Endothelial cell of umbilical vein (primary cell): ENCODE results near the gene SSX2IP. TPM values are rescaled to one million over a fixed set of nuclear protein-coding genes. Genes with fewer than 3 reads are reported as not detected.
A peak's percentile ranks its signal among the peaks of the same experiment; 100 is the strongest.
"Not testable (repeated sequence)": the region's sequence is repeated elsewhere in the genome, so short reads cannot be mapped to it uniquely, and the experiment has no call there.

Source experiments
- BruUV-seq: library from RNA; stranded (reverse); fragments of 400-500 nt; replicated peaks from 2 replicates; lab custom pipeline; 2021; lab: Mats Ljungman, UMichigan
- CTCF ChIA-PET: fragments of 300-600, 350-600 bp; sonication (Branson Sonifier 250); formaldehyde crosslinking; loops from one replicate; lab custom pipeline; 2021; ENCODE audit warnings: antibody characterized with exemption, inconsistent platforms; lab: Charles Lee
- POLR2A ChIA-PET: fragments of 300-600, 350-600 bp; sonication (Branson Sonifier 250); formaldehyde crosslinking; loops from one replicate; lab custom pipeline; 2021; ENCODE audit warnings: antibody characterized with exemption, inconsistent platforms; lab: Charles Lee
- DNase-seq: peaks from one replicate; pipeline ENCODE4 v3.0.0-alpha.2; 2011; ENCODE audit warnings: low read depth, low spot score
- FAIRE-seq: peaks from 2 replicates; lab custom pipeline; 2011; peaks lifted over from hg19 to GRCh38; lab: Jason Lieb, UNC
- H2AFZ ChIP-seq: 2 replicates; pipeline ENCODE4 v1.6.0; 2012; ENCODE audit warnings: low read depth, low read length, control low read depth, inconsistent platforms
- H3K27ac ChIP-seq: 2 replicates; pipeline ENCODE4 v1.5.1; 2011; ENCODE audit warnings: low read depth, mild to moderate bottlenecking, control low read depth, low read length, moderate library complexity; ENCODE audit not compliant: insufficient read depth
- H3K27me3 ChIP-seq, 2 experiments: 2 replicates each; pipeline versions ENCODE4 v1.6.0 to v1.6.1; 2011; ENCODE audit warnings: low read length in 2 of 2, mixed read lengths in 1 of 2; ENCODE audit not compliant: control insufficient read depth in 2 of 2, insufficient read depth in 2 of 2
- H3K36me3 ChIP-seq, 2 experiments: 2 replicates in 1 of 2; 3 replicates in 1 of 2; pipeline ENCODE4 v1.5.1; 2011; ENCODE audit warnings: low read length in 2 of 2, mild to moderate bottlenecking in 1 of 2, moderate library complexity in 1 of 2; ENCODE audit not compliant: control insufficient read depth in 2 of 2, insufficient read depth in 2 of 2; ENCODE audit errors: extremely low read depth in 1 of 2
- H3K4me1 ChIP-seq: 3 replicates; pipeline ENCODE4 v1.5.1; 2011; ENCODE audit warnings: mild to moderate bottlenecking, low read length; ENCODE audit not compliant: control insufficient read depth, insufficient read depth; ENCODE audit errors: extremely low read depth
- H3K4me2 ChIP-seq: 2 replicates; pipeline ENCODE4 v1.6.1; 2011; ENCODE audit warnings: low read length, control low read depth, mixed read lengths; ENCODE audit not compliant: insufficient read depth
- H3K4me3 ChIP-seq, 3 experiments: fragments of 200-600 bp in 1 of 3; sonication (generic), shearing (Covaris generic) in 1 of 3; replicated peaks in 1 of 3; 2 replicates each; pipeline ENCODE4 v1.5.1; 2011 to 2016; ENCODE audit warnings: control low read depth in 3 of 3, low read length in 3 of 3, mild to moderate bottlenecking in 2 of 3, inconsistent platforms in 1 of 3, low read depth in 1 of 3, moderate library complexity in 1 of 3; ENCODE audit not compliant: insufficient read depth in 1 of 3
- H3K79me2 ChIP-seq: 2 replicates; pipeline ENCODE4 v1.6.0; 2012; ENCODE audit warnings: low read length, inconsistent platforms; ENCODE audit not compliant: control insufficient read depth, insufficient read depth
- H3K9ac ChIP-seq: replicated peaks from 2 replicates; pipeline ENCODE3; 2011; ENCODE audit warnings: low read length, control low read depth; ENCODE audit not compliant: insufficient read depth; ENCODE audit errors: extremely low read depth
- H3K9me1 ChIP-seq: replicated peaks from 3 replicates; pipeline ENCODE4 v1.6.0; 2011; ENCODE audit warnings: mild to moderate bottlenecking, low read length; ENCODE audit not compliant: control insufficient read depth, insufficient read depth; ENCODE audit errors: extremely low read depth
- H3K9me3 ChIP-seq: replicated peaks from 2 replicates; pipeline ENCODE4 v1.5.1; 2012; ENCODE audit warnings: low read length, inconsistent platforms; ENCODE audit not compliant: control insufficient read depth, insufficient read depth
- H4K20me1 ChIP-seq: replicated peaks from 2 replicates; pipeline ENCODE3; 2011; ENCODE audit warnings: mild to moderate bottlenecking, low read length; ENCODE audit not compliant: control insufficient read depth, insufficient read depth; ENCODE audit errors: extremely low read depth
- EZH2 ChIP-seq: IDR thresholded peaks from 2 replicates; pipeline ENCODE4 v1.6.1; 2012; ENCODE audit warnings: borderline replicate concordance, low read depth, mild to moderate bottlenecking, moderate library complexity, low read length, inconsistent platforms; ENCODE audit not compliant: severe bottlenecking
- MYC ChIP-seq: IDR thresholded peaks from one replicate; pipeline ENCODE4 v1.6.1; 2011; ENCODE audit warnings: mild to moderate bottlenecking, low read depth, low read length
- dilution Hi-C: fragments of 300-500 bp; cut with MboI; formaldehyde crosslinking; loops from one replicate; pipeline ENCODE4 v1.15.0; 2019; ENCODE audit warnings: low sequenced_read_pairs; ENCODE audit not compliant: extremely low pct_ligation_motif_present
- intact Hi-C: fragments of 100-400 bp; cut with micrococcal nuclease; formaldehyde crosslinking; loops from one replicate; pipeline ENCODE4 v1.10.0; 2022
- polyA plus RNA-seq, 4 experiments: library from polyadenylated mRNA; depleted of rRNA in 3 of 4; stranded (reverse) in 3 of 4; unstranded in 1 of 4; fragments of >200 nt; gene quantifications; 2 replicates each; pipeline versions ENCODE4 v1.2.1 to v1.2.3, GENCODE V29; 2011 to 2012; ENCODE audit warnings: missing spikeins in 1 of 4
- total RNA-seq: library from RNA; stranded (reverse); gene quantifications from 2 replicates; pipeline ENCODE4 v1.2.3, GENCODE V29; 2021
- TF ChIP-seq, protein P1 (sequence below), 2 donors: IDR thresholded peaks; 1 replicate in 1 of 2; 2 replicates in 1 of 2; pipeline ENCODE4 v1.5.1; 2011; ENCODE audit warnings: low read length in 2 of 2, mild to moderate bottlenecking in 2 of 2, moderate library complexity in 2 of 2, control low read depth in 1 of 2, inconsistent platforms in 1 of 2, low read depth in 1 of 2; ENCODE audit not compliant: insufficient read depth in 1 of 2; ENCODE audit errors: extremely low read depth in 1 of 2

SSX2IP gene
- total and polyA plus RNA-seq, 2 donors (not counting 3 experiments of a cell fraction or from before 2014, with no cell fraction given): 0.77 to 8.4 TPM

- POLR2A ChIA-PET: no interaction called here
- Histone ChIP-seq H3K79me2 (no peaks in the 10 kb centered on the region), H3K9me3 (no peaks in the 10 kb centered on the region), H4K20me1 (no peaks in the 10 kb centered on the region), H3K9ac (no peak overlapping the region), H3K27me3 (peaks cover 0 to 2% of the 10 kb centered on the region in 2 experiments), H3K36me3 (no peaks in the 10 kb centered on the region), H3K27ac (no peak overlapping the region), H3K4me2 (no peak overlapping the region), H3K4me1 (no peaks in the 10 kb centered on the region), H3K4me3 (no peak overlapping the region), H3K9me1 (no peaks in the 10 kb centered on the region), H2AFZ (no peak overlapping the region)
- CTCF ChIA-PET: interaction anchor here (0.6 to 2.6 kb wide), 23 partner anchors 9 to 368 kb away, joined by 3 to 21 read pairs (median 5); partner anchors contain the start of gene SSX2IP
- FAIRE-seq: no peak
- intact Hi-C loops (no loop called here), dilution Hi-C loops (no loop called here)
- BruUV-seq: no TSS peak
- DNase-seq: no peak
- TF ChIP-seq, protein P1, sequence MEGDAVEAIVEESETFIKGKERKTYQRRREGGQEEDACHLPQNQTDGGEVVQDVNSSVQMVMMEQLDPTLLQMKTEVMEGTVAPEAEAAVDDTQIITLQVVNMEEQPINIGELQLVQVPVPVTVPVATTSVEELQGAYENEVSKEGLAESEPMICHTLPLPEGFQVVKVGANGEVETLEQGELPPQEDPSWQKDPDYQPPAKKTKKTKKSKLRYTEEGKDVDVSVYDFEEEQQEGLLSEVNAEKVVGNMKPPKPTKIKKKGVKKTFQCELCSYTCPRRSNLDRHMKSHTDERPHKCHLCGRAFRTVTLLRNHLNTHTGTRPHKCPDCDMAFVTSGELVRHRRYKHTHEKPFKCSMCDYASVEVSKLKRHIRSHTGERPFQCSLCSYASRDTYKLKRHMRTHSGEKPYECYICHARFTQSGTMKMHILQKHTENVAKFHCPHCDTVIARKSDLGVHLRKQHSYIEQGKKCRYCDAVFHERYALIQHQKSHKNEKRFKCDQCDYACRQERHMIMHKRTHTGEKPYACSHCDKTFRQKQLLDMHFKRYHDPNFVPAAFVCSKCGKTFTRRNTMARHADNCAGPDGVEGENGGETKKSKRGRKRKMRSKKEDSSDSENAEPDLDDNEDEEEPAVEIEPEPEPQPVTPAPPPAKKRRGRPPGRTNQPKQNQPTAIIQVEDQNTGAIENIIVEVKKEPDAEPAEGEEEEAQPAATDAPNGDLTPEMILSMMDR (IDR thresholded peaks at IDR 0.05; ENCODE audit: extremely low read depth in 1 of 2, insufficient read depth in 1 of 2, low read depth in 1 of 2, low read length in 2 of 2): peak; percentile 49 to 50
- TF ChIP-seq EZH2: no peak
Measured at GRCh38 chr1:84724128-84724860, 34.0 kb upstream of the SSX2IP start.

DNA sequence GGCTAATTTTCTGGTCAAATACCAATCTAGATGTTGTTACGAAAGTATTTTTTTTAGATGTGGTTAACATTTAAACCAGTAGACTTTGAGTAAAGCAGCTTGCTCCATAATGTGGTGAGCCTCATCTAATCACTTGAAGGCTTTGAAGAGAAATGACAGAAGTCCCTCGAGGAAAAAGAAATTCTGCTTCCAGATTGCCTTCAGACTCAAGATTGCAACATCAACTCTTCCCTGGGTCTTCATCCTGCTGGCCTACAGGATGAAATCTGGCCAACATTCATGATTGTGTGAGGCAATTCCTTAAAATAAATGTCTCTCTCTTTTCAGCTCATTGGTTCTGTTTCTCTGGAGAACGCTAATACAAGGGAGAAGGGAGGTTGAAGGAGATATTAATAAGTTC lies 32.5 kb upstream of the SSX2IP start:
- H2AFZ ChIP-seq: no peak overlapping the region
- H3K27ac ChIP-seq: no peak overlapping the region
- CTCF ChIA-PET: no interaction called here
- H3K9me1 ChIP-seq: no peaks in the 10 kb centered on the region
- intact Hi-C loops: no loop called here
- H3K9ac ChIP-seq: no peak overlapping the region
- H3K4me3 ChIP-seq: no peak overlapping the region
- H3K79me2 ChIP-seq: no peaks in the 10 kb centered on the region
- H4K20me1 ChIP-seq: no peaks in the 10 kb centered on the region
- FAIRE-seq (no peak), DNase-seq (no peak)
- no peak overlapping the region for H3K4me2 ChIP-seq
- dilution Hi-C loops: no loop called here
- peaks cover 2 to 4% of the 10 kb centered on the region in 2 experiments for H3K27me3 ChIP-seq
- POLR2A ChIA-PET: no interaction called here
- TF ChIP-seq MYC: no peak
- H3K36me3 ChIP-seq: no peaks in the 10 kb centered on the region
- H3K4me1 ChIP-seq: no peaks in the 10 kb centered on the region
- H3K9me3 ChIP-seq: no peaks in the 10 kb centered on the region
- BruUV-seq: no TSS peak

DNA sequence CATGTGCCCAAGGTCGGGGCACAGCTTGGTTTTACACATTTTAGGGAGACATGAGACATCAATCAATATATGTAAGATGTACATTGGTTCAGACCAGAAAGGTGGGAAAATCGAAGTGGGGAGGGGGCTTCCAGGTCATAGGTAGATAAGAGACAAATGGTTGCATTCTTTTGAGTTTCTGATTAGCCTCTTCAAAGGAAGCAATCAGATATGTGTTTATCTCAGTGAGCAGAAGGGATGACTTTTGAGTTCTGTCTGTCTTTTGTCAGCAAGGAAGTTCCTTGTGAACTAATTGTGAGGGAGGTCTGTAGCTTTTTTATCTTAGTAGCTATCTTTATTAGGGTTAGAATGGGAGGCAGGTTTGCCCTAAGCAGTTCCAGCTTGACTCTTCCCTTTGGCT lies 31.6 kb upstream of the SSX2IP start:
- H3K9ac ChIP-seq, H4K20me1 ChIP-seq, H3K4me3 ChIP-seq, DNase-seq, H3K27ac ChIP-seq, dilution Hi-C loops, H3K9me3 ChIP-seq, BruUV-seq, H3K36me3 ChIP-seq, H2AFZ ChIP-seq, POLR2A ChIA-PET, FAIRE-seq, H3K4me1 ChIP-seq, H3K27me3 ChIP-seq, H3K4me2 ChIP-seq, intact Hi-C loops, H3K79me2 ChIP-seq, H3K9me1 ChIP-seq: not testable (repeated sequence)
- CTCF ChIA-PET: interaction anchor here (1.0 kb wide), 1 partner anchor 10 kb away, joined by 3 read pairs; no protein-coding TSS in a partner anchor
